AG04449 (cell line): ENCODE measurements around the gene DENND10.

Experiments used
- CTCF ChIA-PET: fragments of 350-600 bp; formaldehyde crosslinking; extraction: SDS; loops from one replicate; lab custom pipeline; 2021; ENCODE audit warnings: antibody characterized with exemption; lab: Yijun Ruan, JAX
- POLR2A ChIA-PET: fragments of 400-600, 350-600 bp; formaldehyde crosslinking; extraction: SDS; loops from one replicate; lab custom pipeline; 2020; ENCODE audit warnings: antibody characterized with exemption, inconsistent platforms; lab: Yijun Ruan, JAX
- DNase-seq: peaks from one replicate; pipeline ENCODE4 v3.0.0-alpha.2; 2010; ENCODE audit warnings: low read depth, low spot score
- H3K4me3 ChIP-seq: 2 replicates; pipeline ENCODE4 v1.5.1; 2011; ENCODE audit warnings: low read depth, mild to moderate bottlenecking, control low read depth, low read length
- CTCF ChIP-seq: IDR thresholded peaks from one replicate; pipeline ENCODE4 v1.5.1; 2011; ENCODE audit warnings: mild to moderate bottlenecking, moderate library complexity, low read length, control low read depth, inconsistent platforms; ENCODE audit not compliant: insufficient read depth; ENCODE audit errors: missing control alignments

DENND10 gene

GRCh38 chr10:119116326-119116951, 12.5 kb downstream of the DENND10 start:
- TF ChIP-seq CTCF = no peak
- DNase-seq = no peak
- no peak overlapping the region for H3K4me3 ChIP-seq
- ChIA-PET POLR2A (no interaction called here), CTCF (interaction anchor here (0.7 to 1.5 kb wide), 4 partner anchors 9 to 353 kb away, joined by 3 to 4 read pairs (median 3); no protein-coding TSS in a partner anchor)

GRCh38 chr10:119118231-119118630, 14.3 kb downstream of the DENND10 start:
- no peak for DNase-seq
- TF ChIP-seq CTCF = no peak
- POLR2A ChIA-PET = no interaction called here
- CTCF ChIA-PET = no interaction called here
- no peak overlapping the region for H3K4me3 ChIP-seq

- DNase-seq = no peak
- ChIA-PET POLR2A (no interaction called here), CTCF (interaction anchor here (0.9 kb wide), 1 partner anchor 15 kb away, joined by 4 read pairs; the partner anchor contains the start of gene DENND10)
- no peak for TF ChIP-seq CTCF
- no peak overlapping the region for H3K4me3 ChIP-seq
Observed at GRCh38 chr10:119119400-119119799, 15.5 kb downstream of the DENND10 start.

- no peak overlapping the region for H3K4me3 ChIP-seq
- ChIA-PET POLR2A (no interaction called here), CTCF (no interaction called here)
- no peak for TF ChIP-seq CTCF
- no peak for DNase-seq
Observed at GRCh38 chr10:119120413-119120867, 16.5 kb downstream of the DENND10 start.

GRCh38 chr10:119120875-119121274, 17.0 kb downstream of the DENND10 start:
- ChIA-PET POLR2A (no interaction called here), CTCF (no interaction called here)
- no peak overlapping the region for H3K4me3 ChIP-seq
- DNase-seq = no peak
- no peak for TF ChIP-seq CTCF

GRCh38 chr10:119125942-119126341, 22.0 kb downstream of the DENND10 start:
- CTCF ChIA-PET = interaction anchor here (1.0 to 1.5 kb wide), 2 partner anchors 10 to 15 kb away, joined by 3 read pairs; no protein-coding TSS in a partner anchor
- POLR2A ChIA-PET = no interaction called here
- no peak for DNase-seq
- no peak for TF ChIP-seq CTCF
- no peak overlapping the region for H3K4me3 ChIP-seq
